Eye (tissue), 1 donor: ENCODE results near the gene GALNT14.

Experiments used
- DNase-seq: peaks from one replicate; pipeline ENCODE4 v3.0.0-alpha.2; 2015

The GALNT14 gene

DNA sequence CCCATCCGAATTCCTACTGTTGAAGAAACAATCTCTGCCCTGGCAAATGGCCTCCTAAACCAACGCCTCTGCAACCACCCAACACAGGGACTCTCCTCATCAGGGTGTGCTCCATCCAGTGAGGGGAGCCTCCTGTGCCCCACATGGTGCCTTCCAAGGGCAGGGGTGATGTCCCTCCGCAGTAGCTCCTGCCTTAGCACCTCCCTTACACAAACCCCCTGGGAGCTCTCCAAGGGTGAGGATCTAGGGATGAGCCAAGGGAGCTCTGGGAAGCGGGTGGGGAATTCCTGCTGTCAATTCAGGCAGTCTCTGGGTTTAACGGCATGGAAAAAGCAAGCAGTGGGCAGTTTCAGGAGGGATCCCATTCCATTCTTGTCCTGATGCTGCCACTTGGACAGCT lies 3.8 kb downstream of the GALNT14 start:
- DNase-seq, result no peak

DNA sequence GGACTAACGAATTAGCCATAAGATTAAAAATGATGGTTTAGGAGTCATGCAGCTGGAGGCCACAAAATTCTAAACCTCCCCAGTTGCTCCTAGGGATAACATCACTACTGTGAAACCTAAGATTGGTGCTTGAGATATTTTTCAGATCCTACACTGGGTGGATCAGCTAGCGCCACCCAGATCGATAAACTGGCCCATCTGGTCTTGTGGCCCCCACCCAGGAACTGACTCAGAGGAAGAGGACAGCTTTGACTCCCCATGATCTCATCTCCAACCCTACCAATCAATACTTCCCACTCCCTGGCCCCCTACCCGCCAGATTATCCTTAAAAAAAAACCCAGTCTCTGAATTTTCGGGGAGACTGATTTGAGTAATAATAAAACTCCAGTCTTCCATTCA lies 5.5 kb downstream of the GALNT14 start:
- no peak for DNase-seq

DNA sequence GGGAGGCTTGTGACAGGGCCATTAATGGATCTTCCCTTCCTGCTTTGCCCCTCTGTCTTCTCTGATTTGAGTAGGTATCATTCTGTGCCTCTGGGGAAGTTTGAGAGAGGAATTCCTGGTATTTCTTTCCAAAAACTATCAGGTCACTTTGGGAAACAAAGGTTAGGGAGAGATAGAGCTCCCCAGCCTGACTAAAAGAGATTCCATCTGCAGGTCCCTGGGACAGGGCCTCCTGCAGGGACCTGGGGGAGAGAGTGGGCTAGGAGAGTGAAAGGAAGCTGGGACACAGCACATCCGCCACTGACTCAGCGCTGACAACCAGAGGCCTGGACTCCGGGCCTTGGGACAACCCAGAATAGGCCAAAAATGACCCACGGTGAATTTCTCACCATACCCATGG lies 6.4 kb downstream of the GALNT14 start:
- no peak for DNase-seq

GRCh38 chr2:31129375-31130171 lies 8.7 kb downstream of the GALNT14 start:
- DNase-seq, result peak; percentile 61

DNA sequence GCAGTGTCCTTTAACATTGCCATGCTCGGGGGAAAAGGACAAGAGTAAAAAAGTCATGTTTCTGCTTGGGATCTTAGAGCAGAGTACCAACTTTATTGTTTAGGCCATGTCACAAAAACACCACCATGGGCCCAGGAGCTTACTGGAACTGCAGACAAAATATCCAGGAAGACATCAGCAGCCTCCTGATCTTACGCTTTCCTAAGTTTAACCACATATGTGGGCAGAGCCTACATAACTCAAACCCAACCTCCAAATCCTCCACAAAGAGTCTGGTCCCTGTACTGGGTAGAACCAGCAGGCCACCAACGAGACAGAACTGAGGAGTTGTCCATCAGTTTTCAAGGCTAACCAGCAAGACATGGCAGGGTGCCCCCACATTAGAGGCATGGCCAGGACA lies 10.3 kb downstream of the GALNT14 start:
- no peak for DNase-seq

GRCh38 chr2:31125918-31126695 lies 12.1 kb downstream of the GALNT14 start:
- DNase-seq, result no peak

DNA sequence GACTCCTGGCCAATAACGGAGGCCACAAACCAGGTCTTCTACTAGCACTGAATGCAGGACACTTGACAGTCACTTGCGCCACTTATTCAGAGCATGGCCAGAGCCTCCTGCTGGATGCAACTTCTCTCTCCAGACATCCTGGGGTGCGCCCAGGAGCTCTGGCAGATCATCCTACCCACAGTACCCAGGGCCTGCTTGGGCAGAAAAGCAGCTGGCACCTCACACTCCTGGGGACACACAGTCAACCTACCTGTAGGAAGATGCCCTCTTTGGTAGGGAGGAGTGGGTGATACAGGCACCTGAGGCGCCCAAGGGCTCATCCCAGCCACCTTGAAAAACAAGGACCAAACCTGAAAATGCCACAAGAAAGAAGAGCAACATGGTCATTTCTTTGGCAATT lies 13.3 kb downstream of the GALNT14 start:
- DNase-seq, result no peak

DNA sequence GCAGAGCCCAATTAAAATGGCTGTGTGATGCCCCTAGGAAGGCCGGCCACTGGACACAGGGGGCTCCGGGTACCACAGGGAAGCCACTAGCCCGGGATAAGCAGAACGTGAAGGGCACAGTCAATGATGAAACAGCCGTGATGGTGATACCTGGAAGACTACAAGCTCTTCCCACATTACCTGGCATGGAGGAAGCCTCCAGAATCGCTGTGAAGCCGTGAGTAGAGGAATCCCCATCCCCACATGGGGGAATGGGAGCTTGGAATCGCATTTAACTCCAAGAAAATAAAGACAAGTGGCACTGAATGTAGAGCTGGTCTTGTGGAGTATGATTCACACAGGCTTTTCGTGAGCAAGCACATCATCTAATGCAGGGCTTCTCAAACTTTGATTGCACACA lies 16.1 kb downstream of the GALNT14 start:
- DNase-seq, result no peak

DNA sequence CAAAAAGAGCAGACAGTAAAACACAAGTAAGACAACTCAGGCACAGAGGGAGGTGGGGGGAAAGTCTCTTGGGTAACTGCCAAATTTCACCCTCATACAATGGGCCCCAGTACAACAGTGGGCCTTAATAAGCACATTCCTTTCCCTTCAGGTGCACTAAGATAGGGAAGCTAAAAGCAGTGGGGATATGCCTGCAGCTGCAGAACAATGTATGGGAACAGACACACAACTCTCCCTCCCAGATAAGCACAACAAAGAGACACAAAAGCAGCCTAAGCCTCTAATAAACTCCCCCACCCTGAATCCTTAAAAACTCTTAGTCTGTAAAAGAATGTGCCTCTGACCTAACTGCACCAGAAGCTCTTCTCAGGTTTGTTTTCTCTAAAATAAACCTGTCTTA lies 24.5 kb downstream of the GALNT14 start:
- no peak for DNase-seq

DNA sequence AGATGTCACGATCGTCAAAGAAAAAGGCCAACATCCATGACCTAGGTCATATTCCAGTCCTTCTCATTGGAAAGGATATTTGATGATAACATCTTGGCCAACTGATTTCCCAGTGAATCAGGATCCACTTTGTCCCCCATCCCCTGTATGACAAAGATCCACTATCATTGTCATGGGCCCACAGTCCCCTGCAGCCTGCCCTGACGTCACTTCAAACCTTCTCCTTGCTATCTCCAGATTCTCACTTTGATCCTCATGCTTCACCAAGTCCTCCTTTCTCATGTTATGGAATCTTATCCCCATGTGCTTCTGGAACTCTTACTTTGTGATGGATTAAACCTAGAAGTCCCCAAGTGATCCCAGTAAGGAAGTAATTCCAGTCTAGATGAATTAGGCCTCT lies 25.7 kb downstream of the GALNT14 start:
- no peak for DNase-seq

GRCh38 chr2:31110998-31111397 lies 27.2 kb downstream of the GALNT14 start:
- DNase-seq, result no peak

DNA sequence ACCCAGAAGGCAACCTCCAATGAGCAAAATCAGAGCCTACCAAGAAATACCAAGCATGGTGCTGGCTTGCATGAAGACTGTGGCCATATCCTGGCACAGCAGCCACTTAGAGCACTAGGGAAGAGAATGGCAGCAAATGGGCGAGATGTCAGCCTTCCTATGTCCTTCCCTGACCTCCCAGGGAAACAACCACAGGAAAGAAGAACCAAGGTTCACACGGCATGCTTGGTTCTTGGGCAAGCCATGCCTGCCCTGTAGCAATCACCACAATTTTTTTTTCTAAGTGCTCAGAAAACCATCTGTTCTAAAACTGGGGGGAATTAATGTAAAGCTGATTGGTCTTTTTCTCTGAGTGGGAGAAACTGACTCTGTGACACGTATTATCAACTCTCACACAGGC lies 27.8 kb downstream of the GALNT14 start:
- no peak for DNase-seq

- peak; percentile 22 for DNase-seq
Observed at GRCh38 chr2:31109633-31110192, 28.5 kb downstream of the GALNT14 start.

GRCh38 chr2:31108561-31109286 lies 29.5 kb downstream of the GALNT14 start:
- DNase-seq, result peak; percentile 62

GRCh38 chr2:31107591-31108300 lies 30.5 kb downstream of the GALNT14 start:
- DNase-seq, result peak; percentile 29

DNA sequence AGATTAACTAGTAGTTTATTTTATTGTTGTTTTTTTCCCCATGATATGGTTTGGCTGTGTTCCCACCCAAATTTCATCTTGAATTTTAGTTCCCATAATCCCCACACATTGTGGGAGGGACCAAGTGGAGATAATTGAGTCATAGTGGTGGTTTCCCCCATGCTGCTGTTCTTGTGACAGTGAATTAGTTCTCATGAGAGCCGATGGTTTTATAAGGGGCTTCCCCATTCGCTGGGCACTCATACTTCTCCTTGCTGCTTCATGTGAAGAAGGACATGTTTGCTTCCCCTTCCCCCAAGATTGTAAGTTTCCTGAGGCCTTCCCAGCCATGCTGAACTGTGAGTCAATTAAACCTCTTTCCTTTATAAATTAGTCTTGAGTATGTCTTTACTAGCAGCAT lies 36.5 kb downstream of the GALNT14 start:
- no peak for DNase-seq

DNA sequence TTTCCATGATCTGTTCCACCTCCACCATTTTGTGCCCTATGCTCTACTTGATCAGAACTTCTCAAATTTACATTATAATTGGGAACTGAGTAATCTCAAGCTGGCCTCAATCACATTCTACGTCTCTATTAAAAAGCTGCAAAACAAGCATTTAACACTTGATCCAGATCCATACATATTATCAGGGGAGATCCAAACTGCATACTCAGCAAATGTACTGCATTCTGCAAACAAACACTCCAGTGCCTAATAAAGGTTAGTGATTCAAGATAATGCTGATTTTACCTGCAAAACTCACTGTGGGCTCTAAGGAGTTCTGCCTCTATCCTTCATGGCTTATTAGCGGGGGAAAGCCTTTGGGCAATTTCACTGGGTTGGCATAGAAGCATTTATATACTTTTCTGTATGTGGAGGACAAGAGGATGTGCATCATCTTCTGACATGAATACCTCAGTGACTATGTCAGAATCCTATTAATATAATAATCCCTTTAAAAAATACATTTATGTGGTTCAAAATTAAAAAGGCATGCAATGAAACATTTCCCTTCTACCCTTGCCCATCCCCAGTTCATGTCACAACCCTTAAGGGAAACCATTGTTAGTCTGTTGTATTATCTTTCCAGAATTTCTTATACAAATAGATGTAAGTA lies 40.2 kb downstream of the GALNT14 start:
- no peak for DNase-seq

- DNase-seq, result no peak
Observed at GRCh38 chr2:31090188-31090587, 48.1 kb downstream of the GALNT14 start.

DNA sequence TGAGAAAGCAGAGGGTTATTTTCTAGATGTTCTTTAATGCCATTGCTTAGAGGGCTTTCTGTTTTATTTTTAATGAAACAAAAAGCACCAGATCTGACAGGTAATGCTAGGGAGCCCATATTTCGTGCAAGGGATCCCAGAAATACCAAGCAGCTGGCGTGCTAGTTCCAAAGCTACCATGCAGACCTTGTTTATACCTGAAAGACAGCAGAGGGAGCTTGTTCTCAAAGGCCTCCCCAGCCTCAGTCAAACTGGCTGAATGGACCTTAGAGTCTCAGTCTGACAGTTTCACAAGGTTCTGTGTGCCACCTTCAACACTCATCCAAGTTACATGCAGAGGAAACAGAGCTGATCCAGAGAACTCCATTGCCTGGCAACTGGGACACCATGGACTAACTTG lies 48.6 kb downstream of the GALNT14 start:
- no peak for DNase-seq

DNA sequence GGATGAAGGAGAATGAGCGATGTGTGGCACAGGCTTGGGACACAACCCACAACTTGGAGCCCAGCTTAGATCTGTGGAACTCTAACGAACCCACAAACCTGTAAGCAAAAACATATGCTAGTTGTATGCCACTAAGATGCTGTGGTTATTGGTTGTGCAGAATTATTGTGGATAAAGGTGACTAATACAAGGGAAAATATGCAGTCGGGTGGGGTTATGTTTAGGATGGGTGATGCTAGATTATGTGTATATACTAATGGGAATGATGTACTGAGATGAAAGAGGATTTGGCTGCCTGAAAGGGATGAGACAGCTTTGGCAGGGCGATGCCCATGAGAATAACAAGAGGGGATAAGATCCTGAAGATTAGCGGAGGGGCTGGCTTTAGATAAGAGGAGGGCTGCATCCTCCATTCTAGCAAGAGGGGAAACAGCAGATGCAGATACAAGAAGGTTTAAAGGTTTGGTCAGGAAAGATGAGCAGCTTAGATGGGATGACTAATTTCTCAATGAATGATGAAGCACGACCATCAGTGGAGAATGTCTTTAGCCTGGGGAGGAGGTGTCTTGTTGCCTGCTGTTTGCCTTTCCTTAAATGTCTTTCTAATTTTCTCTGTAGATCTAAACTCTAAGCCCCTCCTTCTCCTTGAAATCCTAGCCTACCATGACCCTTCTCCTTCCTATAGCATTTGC lies 49.6 kb downstream of the GALNT14 start:
- no peak for DNase-seq

DNA sequence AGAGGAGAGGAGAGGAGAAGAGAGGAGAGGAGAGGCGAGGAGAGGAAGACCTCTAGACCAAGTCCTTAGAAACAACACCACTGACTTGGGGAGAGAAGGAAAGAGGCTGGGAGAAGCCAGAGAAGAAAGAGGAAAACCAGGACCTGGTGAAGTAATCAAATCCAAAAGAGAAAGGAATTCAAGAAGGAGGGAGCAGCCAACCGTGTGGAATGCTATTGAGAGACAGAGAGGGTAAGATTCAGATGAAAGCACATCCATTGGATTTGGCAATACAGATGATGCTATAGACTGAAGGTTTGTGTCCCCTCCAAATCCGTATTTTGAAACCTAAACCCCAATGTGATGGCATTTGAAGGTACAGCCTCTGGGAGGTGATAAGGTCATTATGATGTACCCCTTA lies 50.7 kb downstream of the GALNT14 start:
- no peak for DNase-seq

DNA sequence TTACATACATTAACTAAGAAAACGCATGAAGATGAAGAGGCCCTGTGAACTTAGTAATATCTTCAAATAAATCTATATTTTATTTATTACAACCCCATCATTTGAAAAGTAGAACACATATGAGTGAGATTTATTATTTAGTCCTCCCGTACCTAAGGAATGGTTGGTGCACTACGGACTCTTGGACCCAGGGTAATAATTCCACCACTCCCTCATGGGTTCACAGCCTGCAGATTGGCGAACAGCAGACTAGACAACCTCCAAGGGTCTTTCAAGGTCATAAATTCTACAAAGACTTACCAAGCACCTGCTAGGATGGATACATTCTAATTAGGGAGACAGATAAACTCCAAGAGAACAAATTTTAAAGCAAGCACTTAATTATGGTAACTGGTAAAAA lies 51.6 kb downstream of the GALNT14 start:
- no peak for DNase-seq
